Panc1 (cell line): ENCODE data around the gene HRH2.

ENCODE experiments used
- CTCF ChIP-seq: fragments of 450-650 bp; IDR thresholded peaks from 2 replicates; pipeline ENCODE4 v1.5.1; 2017; ENCODE audit warnings: mild to moderate bottlenecking
- POLR2AphosphoS5 ChIP-seq: IDR thresholded peaks from 2 replicates; pipeline ENCODE4 v1.6.1; 2012; ENCODE audit warnings: mild to moderate bottlenecking, low read depth, low read length, moderate library complexity
- REST ChIP-seq, 2 experiments: IDR thresholded peaks; 2 replicates each; pipeline ENCODE4 v1.6.1; 2011 to 2012; ENCODE audit warnings: low read depth in 2 of 2, control low read depth in 1 of 2, low read length in 1 of 2, mild to moderate bottlenecking in 1 of 2, moderate library complexity in 1 of 2; ENCODE audit not compliant: insufficient read depth in 1 of 2
- SIN3A ChIP-seq: IDR thresholded peaks from 2 replicates; pipeline ENCODE4 v1.6.1; 2012; ENCODE audit warnings: low read depth, mild to moderate bottlenecking, low read length, moderate library complexity, borderline replicate concordance; ENCODE audit not compliant: insufficient read depth
- TCF7L2 ChIP-seq: IDR thresholded peaks from 2 replicates; pipeline ENCODE4 v1.6.1; 2011; ENCODE audit warnings: mild to moderate bottlenecking, low read depth, low read length, inconsistent platforms

- TF ChIP-seq SIN3A (no peak), CTCF (no peak), POLR2AphosphoS5 (no peak), TCF7L2 (no peak), REST (IDR thresholded peaks at IDR 0.05; ENCODE audit: insufficient read depth in 1 of 2, low read depth in 2 of 2, low read length in 1 of 2) (no peak)
Observed at GRCh38 chr5:175675873-175676272, 18.0 kb downstream of the HRH2 start.
